ENCODE measurements around the gene BSPRY.
A peak's percentile ranks its signal among the peaks of the same experiment; 100 is the strongest.

The BSPRY gene

GRCh38 chr9:113349445-113350094, at the start of gene BSPRY:
TSS of gene BSPRY (plus strand) at chr9:113349541. CDS start at chr9:113349580, 39 bp downstream.
- DNase-seq = peak; percentile 28

- DNase-seq = no peak
These were observed 49.5 kb upstream of the BSPRY start for GRCh38 chr9:113299800-113300292.

GRCh38 chr9:113301548-113301947, 47.8 kb upstream of the BSPRY start:
- DNase-seq = no peak

GRCh38 chr9:113302792-113303418, 46.4 kb upstream of the BSPRY start, which contains the start of gene RNF183:
TSS of gene RNF183 (minus strand) at chr9:113303376. CDS start at chr9:113298184, 5,192 bp downstream.
- no peak for DNase-seq

GRCh38 chr9:113306566-113306965, 42.8 kb upstream of the BSPRY start:
- DNase-seq = no peak

- DNase-seq = no peak
These were observed 41.9 kb upstream of the BSPRY start for GRCh38 chr9:113307396-113307975.

GRCh38 chr9:113309204-113309813, 40.0 kb upstream of the BSPRY start:
- DNase-seq = peak; percentile 49

- DNase-seq = no peak
These were observed 38.8 kb upstream of the BSPRY start for GRCh38 chr9:113310538-113310937.

- DNase-seq = no peak
These were observed 37.4 kb upstream of the BSPRY start for GRCh38 chr9:113311961-113312360.

GRCh38 chr9:113313261-113313660, 36.1 kb upstream of the BSPRY start:
- DNase-seq = no peak

- DNase-seq = no peak
These were observed 34.1 kb upstream of the BSPRY start for GRCh38 chr9:113315231-113315630.

GRCh38 chr9:113316030-113316429, 33.3 kb upstream of the BSPRY start:
- no peak for DNase-seq

- no peak for DNase-seq
These were observed 31.6 kb upstream of the BSPRY start for GRCh38 chr9:113317777-113318176.

GRCh38 chr9:113319054-113319453, 30.3 kb upstream of the BSPRY start:
- DNase-seq = no peak

GRCh38 chr9:113320051-113320450, 29.3 kb upstream of the BSPRY start:
- no peak for DNase-seq

GRCh38 chr9:113322671-113323070, 26.7 kb upstream of the BSPRY start:
- DNase-seq = no peak

GRCh38 chr9:113326230-113326629, 23.1 kb upstream of the BSPRY start:
- no peak for DNase-seq

- no peak for DNase-seq
These were observed 21.1 kb upstream of the BSPRY start for GRCh38 chr9:113328045-113328782.

- DNase-seq = no peak
These were observed 17.6 kb upstream of the BSPRY start for GRCh38 chr9:113331780-113332179.

GRCh38 chr9:113337714-113338113, 11.6 kb upstream of the BSPRY start:
- no peak for DNase-seq

- DNase-seq = peak; percentile 80
These were observed 9.2 kb upstream of the BSPRY start, which contains the start of gene WDR31 for GRCh38 chr9:113340011-113340699. TSS of gene WDR31 (minus strand) at chr9:113340275. CDS start at chr9:113332022, 8,253 bp downstream.

All from CD4-positive, alpha-beta T cell treated with Interleukin-10 for 1 hour (primary cell).